Tibial nerve (tissue), 4 donors: ENCODE results near the gene AADACL3. TPM values are rescaled to one million over a fixed set of nuclear protein-coding genes. Genes with fewer than 3 reads are reported as not detected.

ENCODE experiments used
- DNase-seq, 2 donors: peaks; one replicate each; pipeline ENCODE4 v3.0.0-alpha.2; 2019; ENCODE audit warnings: low spot score in 2 of 2
- H3K27ac ChIP-seq, 4 donors: fragments of 200-600 bp; sonication (generic) in 3 of 4; one replicate each; pipeline ENCODE4 v1.5.1; 2017 to 2019; ENCODE audit warnings: mild to moderate bottlenecking in 1 of 4
- H3K27me3 ChIP-seq, 2 donors: fragments of 200-600 bp; sonication (generic) in 1 of 2; one replicate each; pipeline versions ENCODE4 v1.5.1 to v1.6.0; 2017 to 2019
- H3K36me3 ChIP-seq, 3 donors: fragments of 200-600 bp; sonication (generic); one replicate each; pipeline ENCODE4 v1.5.1; 2018 to 2019
- H3K4me1 ChIP-seq, 4 donors: fragments of 200-600 bp; sonication (generic) in 3 of 4; one replicate each; pipeline ENCODE4 v1.5.1; 2017 to 2019
- H3K4me3 ChIP-seq, 4 donors: fragments of 200-600 bp; sonication (generic) in 3 of 4; one replicate each; pipeline ENCODE4 v1.5.1; 2017 to 2019; ENCODE audit warnings: mild to moderate bottlenecking in 1 of 4, moderate library complexity in 1 of 4
- H3K9me3 ChIP-seq, 4 donors: fragments of 200-600 bp; sonication (generic) in 3 of 4; one replicate each; pipeline ENCODE4 v1.5.1; 2017 to 2019
- CTCF ChIP-seq, 5 experiments: fragments of 200-600 bp in 3 of 5; fragments of 450-650 bp in 2 of 5; sonication (generic) in 3 of 5; IDR thresholded peaks; one replicate each; pipeline ENCODE4 v1.5.1; 2016 to 2019; ENCODE audit warnings: antibody characterized with exemption in 5 of 5, mild to moderate bottlenecking in 3 of 5, moderate library complexity in 2 of 5
- EP300 ChIP-seq, 2 donors: sonication (generic); formaldehyde crosslinking; IDR thresholded peaks; one replicate each; pipeline ENCODE4 v1.6.1; 2017; ENCODE audit warnings: antibody characterized with exemption in 2 of 2, mild to moderate bottlenecking in 1 of 2
- POLR2A ChIP-seq, 2 donors: fragments of 450-650 bp; IDR thresholded peaks; one replicate each; pipeline ENCODE4 v1.6.1; 2017; ENCODE audit warnings: antibody characterized with exemption in 2 of 2, mild to moderate bottlenecking in 2 of 2, moderate library complexity in 2 of 2
- WGBS, 2 donors: methylation state at CpG; one replicate each; pipeline ENCODE4 v1.1.5; 2018; 5-methylcytosine and 5-hydroxymethylcytosine counted together
- total RNA-seq, 4 donors: library from RNA; depleted of rRNA; stranded (reverse); fragments of >200 nt; gene quantifications; one replicate each; pipeline ENCODE4 v1.1.0, GENCODE V29; 2016

AADACL3 gene
- total RNA-seq, 4 donors from 2014 or later, result not detected

GRCh38 chr1:12734651-12735050 is 18.7 kb downstream of the AADACL3 start:
- Histone ChIP-seq H3K9me3 (peaks cover 0 to 44% (median 0%) of the 10 kb centered on the region in 4 donors), H3K36me3 (no peaks in the 10 kb centered on the region), H3K27ac (no peak overlapping the region), H3K4me3 (no peak overlapping the region), H3K27me3 (no peaks in the 10 kb centered on the region), H3K4me1 (no peaks in the 10 kb centered on the region)
- TF ChIP-seq EP300 (IDR thresholded peaks at IDR 0.05) (no peak), CTCF (IDR thresholded peaks at IDR 0.05) (no peak), POLR2A (IDR thresholded peaks at IDR 0.05) (no peak)
- DNase-seq, result no peak
- 84 to 89% methylated on average over 3 of the region's 3 CpGs for WGBS, 2 donors

- no peak for DNase-seq
- no peak overlapping the region for H3K27ac ChIP-seq
- H3K4me1 ChIP-seq, result no peaks in the 10 kb centered on the region
- WGBS, 2 donors, result 93 to 95% methylated on average over 1 of the region's 1 CpG
- no peak for TF ChIP-seq CTCF (IDR thresholded peaks at IDR 0.05)
- no peak for TF ChIP-seq EP300 (IDR thresholded peaks at IDR 0.05)
- no peak for TF ChIP-seq POLR2A (IDR thresholded peaks at IDR 0.05)
- peaks cover 0 to 15% (median 0%) of the 10 kb centered on the region in 4 donors for H3K9me3 ChIP-seq
- H3K36me3 ChIP-seq, result no peaks in the 10 kb centered on the region
- H3K27me3 ChIP-seq, result no peaks in the 10 kb centered on the region
- no peak overlapping the region for H3K4me3 ChIP-seq
Measured at GRCh38 chr1:12738934-12739333, 23.0 kb downstream of the AADACL3 start.

- no peaks in the 10 kb centered on the region for H3K27me3 ChIP-seq
- no peak for DNase-seq
- H3K4me1 ChIP-seq, result no peaks in the 10 kb centered on the region
- peaks cover 0 to 15% (median 0%) of the 10 kb centered on the region in 4 donors for H3K9me3 ChIP-seq
- H3K36me3 ChIP-seq, result no peaks in the 10 kb centered on the region
- H3K27ac ChIP-seq, result no peak overlapping the region
- no peak for TF ChIP-seq EP300 (IDR thresholded peaks at IDR 0.05)
- no peak for TF ChIP-seq CTCF (IDR thresholded peaks at IDR 0.05)
- no peak for TF ChIP-seq POLR2A (IDR thresholded peaks at IDR 0.05)
- WGBS, 2 donors, result 71 to 74% methylated on average over 5 of the region's 5 CpGs
- H3K4me3 ChIP-seq, result no peak overlapping the region
Measured at GRCh38 chr1:12739613-12740012, 23.7 kb downstream of the AADACL3 start.

GRCh38 chr1:12741946-12742345 is 26.0 kb downstream of the AADACL3 start:
- no peaks in the 10 kb centered on the region for H3K27me3 ChIP-seq
- no peaks in the 10 kb centered on the region for H3K4me1 ChIP-seq
- DNase-seq, result no peak
- peaks cover 0 to 8% (median 0%) of the 10 kb centered on the region in 4 donors for H3K9me3 ChIP-seq
- no peak overlapping the region for H3K4me3 ChIP-seq
- H3K36me3 ChIP-seq, result no peaks in the 10 kb centered on the region
- no peak overlapping the region for H3K27ac ChIP-seq
- TF ChIP-seq EP300 (IDR thresholded peaks at IDR 0.05), result no peak
- TF ChIP-seq POLR2A (IDR thresholded peaks at IDR 0.05), result no peak
- TF ChIP-seq CTCF (IDR thresholded peaks at IDR 0.05), result no peak
- WGBS, 2 donors, result 58 to 81% methylated on average over 3 of the region's 3 CpGs

GRCh38 chr1:12745126-12745991 is 29.4 kb downstream of the AADACL3 start:
- no peaks in the 10 kb centered on the region for H3K4me1 ChIP-seq
- TF ChIP-seq CTCF (IDR thresholded peaks at IDR 0.05) (no peak), POLR2A (IDR thresholded peaks at IDR 0.05) (no peak)
- DNase-seq, result no peak
- no peaks in the 10 kb centered on the region for H3K27me3 ChIP-seq
- H3K4me3 ChIP-seq, result no peak overlapping the region
- peaks cover 0 to 33% (median 6%) of the 10 kb centered on the region in 4 donors for H3K9me3 ChIP-seq
- H3K36me3 ChIP-seq, result no peaks in the 10 kb centered on the region
- H3K27ac ChIP-seq, result no peak overlapping the region
- 67 to 77% methylated on average over 3 of the region's 3 CpGs for WGBS, 2 donors
